GM18520 (cell line): ENCODE data around the gene BCAR3.

Experiments
- ATAC-seq: cut with Tn5 transposase; IDR thresholded peaks from one replicate; pipeline ENCODE4 v1.9.1; 2021; ENCODE audit not compliant: unreplicated experiment

The BCAR3 gene

DNA sequence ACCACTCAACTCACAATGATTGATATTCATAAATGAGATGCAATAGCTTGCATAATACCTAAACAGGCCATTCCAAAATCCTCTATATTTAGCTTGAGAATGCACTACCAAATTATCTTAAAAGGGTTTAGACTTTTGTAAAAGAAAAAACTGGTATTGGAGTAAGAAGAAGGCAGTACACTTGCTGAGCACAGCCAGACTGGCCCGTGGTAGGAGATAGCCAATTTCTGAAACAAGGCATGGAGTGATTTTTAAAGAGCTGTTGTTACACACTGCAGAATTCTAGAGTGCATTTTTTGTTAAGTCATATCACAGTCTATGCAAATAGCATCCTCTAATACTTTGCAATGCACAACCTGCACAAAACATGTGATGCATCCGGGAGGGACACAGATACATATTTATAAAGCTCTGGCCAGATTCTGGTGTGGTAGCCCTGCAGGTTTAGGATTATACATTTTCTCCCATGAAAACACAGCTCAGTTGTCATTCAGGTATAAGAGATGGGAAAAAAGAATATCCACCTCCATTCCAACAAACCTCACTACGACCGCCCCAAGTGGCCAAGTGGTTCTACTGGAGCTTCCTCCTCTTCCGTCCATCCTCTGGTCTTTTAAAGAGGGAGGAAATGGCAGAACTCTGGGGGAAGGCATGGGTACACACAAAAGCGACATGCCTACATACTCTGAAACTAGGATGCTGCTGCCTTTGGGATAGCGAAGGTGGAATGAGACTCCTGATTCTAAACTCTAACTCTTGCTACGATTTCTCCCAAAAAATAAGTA is 40.8 kb downstream of the BCAR3 start:
- no peak for ATAC-seq

DNA sequence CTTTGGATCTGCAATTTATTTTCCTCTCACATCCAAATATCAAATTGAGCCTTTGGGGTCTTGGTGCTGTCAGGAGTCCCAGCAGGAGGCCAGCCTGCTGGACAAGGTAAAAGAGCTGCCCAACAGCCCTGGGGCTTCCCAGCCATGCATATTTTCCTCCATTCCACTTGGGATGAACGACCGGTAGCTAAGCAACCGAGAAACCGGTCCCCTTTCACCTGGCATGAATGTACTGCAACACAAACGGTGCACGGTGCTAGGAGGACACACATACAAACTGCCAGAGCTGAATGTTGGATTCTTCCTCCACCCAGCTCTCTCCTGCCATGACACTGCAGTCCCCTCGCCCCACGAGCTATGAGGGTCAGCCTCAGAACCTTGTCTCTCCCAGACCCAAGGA is 42.7 kb downstream of the BCAR3 start:
- ATAC-seq: no peak

DNA sequence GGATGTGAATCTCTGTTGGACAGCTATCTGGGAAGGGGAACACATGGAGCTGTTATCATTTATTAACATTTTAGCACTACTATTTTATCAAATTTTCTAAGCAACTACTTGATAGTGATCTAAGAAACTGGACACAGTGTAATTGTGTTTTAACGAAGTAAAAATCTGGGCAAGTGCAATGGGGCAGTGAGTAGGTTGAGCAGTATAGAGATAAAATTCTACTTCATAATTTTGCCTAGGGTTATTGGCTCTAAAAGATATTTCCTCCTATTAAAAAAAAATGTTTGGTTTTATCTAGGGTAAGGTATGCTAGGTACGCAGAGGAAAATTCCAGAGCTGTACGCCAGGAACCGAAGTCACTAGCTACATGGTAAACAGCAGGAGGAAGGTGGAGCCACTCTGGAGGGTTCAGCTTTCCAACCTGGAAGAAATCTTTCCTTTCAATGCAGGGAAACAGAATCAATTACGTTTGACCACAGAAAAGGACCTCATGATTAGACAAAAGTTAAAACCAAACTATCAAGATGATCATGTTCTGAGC is 43.3 kb downstream of the BCAR3 start:
- no peak for ATAC-seq

DNA sequence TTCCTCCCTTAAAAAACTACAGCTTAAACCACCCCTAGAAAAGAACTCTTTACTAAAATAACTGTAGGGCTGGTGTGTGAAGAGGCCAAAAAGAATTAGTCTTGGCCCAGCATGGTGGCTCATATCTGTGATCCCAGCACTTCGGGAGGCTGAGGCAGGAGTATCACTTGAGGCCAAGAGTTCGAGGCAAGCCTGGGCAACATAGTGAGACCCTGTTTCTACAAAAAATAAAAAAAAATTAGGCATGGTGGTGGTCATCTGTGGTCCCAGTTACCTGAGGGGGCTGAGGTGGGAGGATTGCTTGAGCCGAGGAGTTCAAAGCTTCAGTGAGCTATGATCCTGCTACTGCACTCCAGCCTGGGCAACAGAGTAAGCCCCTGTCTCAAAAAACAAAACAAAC is 44.9 kb downstream of the BCAR3 start:
- no peak for ATAC-seq

DNA sequence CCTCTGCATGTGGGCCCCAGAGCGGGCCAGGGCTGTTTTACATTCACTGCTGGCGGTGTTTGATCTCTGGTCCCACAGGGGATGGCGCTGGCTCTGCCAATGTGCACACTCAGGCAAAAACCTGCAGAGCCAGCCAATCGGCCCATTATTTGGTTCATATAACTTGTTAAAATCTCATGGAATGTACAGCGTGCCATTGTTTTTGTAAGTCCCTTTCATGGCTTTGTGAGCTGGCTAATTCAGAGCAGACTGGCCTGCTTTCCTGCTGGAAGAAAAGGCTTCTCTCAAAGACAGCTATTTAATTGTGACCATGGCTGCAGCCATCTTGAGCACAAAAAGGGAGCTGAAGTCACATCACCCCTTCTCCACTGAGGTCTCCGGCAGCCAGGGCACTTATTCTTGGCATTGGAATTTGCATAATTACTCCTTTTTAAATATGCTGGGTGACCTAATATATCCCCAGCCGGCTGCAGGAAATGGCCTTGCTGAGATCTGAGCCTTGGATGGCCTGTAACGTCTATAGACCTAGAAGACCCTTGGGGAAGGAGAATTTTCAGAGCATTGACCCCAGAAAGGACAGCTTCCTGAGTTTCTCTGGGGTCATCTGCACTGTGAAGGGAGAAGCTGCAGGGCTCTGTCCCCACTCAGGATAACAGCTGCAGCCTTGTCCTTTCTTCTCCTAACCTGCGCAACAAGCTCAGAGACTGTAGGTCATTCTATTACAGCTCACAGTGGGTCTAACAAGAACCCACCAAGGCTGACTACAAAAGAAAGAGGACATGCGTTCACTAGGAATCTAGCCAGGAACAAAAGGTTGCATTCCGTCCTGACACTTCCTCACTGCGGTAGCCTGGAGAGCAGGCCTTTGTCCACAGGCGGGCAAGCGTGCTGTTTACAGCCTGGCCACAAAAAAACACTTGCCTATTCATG is 45.8 kb downstream of the BCAR3 start:
- no peak for ATAC-seq

DNA sequence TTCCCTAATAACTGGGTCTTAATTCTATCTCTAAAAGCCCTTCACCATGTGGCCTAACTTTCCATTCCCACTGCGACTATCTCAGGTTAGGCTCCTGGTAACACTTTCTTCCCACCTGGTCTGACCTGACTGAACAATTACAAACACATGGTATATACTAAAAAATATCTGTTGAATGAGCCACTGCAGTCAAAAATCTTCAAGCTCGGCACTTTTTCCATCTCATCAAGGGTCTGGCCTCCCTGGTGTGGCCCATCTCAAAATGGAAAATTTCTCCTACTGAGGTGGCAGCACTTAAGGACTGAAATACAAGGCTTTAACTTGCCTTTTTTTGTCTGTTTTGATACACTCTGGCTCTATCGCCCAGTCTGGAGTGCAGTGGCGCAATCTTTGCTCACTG is 48.3 kb downstream of the BCAR3 start:
- ATAC-seq: no peak

DNA sequence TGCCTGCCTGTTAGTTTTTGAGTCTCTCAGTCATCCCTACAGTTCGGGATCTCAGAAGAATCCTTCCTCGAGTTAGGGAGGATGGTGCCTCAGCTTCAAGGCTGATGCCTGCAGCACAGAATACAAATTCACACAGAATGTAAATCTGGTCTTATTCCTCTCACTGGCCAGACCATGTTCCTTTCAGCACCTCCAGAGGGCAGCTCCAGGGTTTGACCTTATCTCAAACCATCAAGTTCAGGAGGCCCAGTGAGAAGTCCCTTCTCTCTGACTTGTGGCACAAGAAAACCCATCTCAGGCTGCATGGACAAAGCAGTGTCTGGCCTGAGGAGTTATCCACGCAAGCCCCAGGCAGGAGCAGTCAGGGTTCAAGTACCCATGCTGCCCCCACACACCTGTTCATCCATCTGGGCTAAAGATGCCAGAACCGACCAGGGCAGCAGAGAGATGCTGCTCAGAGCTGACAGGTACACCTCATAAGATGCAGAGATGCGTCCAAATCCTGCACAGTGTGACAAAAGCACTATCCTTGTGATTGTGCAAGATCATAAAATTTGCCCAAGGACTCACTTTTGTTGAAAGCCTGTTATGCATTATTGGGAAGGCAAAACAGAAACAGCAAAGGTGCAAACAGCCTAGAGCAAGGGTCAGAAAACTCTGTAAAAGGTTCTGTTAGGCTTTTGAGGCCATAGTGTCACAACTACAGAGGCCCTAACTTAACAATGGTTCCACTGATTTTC is 49.8 kb downstream of the BCAR3 start:
- no peak for ATAC-seq

DNA sequence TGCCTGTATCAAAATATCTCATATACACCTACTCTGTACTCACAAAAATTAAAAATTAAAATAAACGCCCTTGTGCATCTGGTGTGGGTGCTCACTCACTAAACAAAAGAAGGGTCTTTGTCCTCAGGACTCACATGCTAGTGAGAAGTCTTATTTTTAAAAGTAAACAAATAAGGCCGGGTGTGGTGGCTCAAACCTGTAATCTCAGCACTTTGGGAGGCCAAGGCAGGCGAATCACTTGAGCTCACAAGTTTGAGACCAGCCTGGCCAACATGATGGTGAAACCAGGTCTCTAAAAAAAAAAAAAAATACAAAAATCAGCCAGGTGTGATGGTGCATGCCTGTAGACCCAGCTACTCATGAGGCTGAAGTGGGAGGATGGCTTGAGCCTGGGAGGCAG is 51.5 kb downstream of the BCAR3 start:
- ATAC-seq: no peak

DNA sequence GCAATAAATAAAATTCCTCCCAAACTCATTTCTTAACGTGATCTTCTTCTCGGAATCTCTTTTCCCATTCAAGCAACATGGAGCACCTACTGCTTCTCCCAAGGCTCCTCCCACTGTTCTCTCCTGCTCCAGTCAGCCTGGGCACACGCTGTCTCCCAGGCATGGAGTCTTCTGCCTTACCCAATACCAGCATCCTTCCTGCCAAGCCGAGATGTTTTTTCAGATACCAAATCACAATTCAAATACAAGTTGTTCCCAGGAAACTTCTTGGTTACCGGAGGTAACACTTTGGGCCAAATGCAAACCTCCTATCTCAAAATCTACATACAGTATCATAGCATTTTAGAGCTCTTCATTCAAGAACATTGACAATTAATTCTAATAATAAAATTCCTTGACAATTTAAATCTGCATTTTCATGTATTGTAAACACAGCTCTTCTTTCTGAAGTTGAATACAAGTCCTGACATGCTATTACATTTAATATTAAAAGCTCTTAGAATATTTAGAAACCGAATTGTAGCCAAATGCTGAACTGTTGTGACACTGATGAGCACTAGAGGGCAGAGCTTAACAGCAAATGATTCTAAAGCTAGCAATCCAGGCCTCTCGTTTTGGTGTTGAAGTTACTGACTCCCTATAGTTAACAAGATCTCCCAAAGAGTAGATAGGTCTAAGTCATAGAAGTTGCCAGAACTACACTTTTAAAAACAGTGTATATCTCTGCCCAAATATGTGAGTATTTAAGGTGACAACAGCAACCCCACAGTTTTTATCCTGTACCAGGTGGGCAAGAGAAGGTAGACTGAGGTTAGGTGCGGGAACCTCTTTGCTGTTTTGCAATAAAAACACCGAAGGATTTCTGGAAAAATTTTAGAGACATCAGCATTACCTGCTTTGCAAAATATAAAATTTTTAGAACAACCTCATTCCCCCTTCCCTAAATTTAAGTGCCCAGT is 52.3 kb downstream of the BCAR3 start:
- peak; percentile 46 for ATAC-seq

DNA sequence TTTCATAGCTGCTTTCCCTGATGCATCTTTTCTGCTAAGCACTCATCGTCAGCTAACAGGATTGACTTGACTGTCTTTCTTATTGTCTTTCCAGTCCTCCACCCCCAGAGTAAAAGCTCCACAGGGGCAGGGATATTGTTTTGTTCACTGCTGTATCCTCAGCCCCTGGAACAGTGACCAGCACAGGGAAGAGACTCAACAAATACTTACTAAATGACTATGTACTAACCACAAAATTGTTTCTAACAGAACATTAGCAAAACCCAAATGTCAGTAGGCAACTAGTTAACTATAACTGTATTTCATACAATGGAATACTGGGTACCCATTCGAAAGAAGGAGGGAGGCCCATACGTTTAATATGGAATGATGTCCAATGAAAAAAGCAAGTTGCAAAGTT is 53.0 kb downstream of the BCAR3 start:
- no peak for ATAC-seq

DNA sequence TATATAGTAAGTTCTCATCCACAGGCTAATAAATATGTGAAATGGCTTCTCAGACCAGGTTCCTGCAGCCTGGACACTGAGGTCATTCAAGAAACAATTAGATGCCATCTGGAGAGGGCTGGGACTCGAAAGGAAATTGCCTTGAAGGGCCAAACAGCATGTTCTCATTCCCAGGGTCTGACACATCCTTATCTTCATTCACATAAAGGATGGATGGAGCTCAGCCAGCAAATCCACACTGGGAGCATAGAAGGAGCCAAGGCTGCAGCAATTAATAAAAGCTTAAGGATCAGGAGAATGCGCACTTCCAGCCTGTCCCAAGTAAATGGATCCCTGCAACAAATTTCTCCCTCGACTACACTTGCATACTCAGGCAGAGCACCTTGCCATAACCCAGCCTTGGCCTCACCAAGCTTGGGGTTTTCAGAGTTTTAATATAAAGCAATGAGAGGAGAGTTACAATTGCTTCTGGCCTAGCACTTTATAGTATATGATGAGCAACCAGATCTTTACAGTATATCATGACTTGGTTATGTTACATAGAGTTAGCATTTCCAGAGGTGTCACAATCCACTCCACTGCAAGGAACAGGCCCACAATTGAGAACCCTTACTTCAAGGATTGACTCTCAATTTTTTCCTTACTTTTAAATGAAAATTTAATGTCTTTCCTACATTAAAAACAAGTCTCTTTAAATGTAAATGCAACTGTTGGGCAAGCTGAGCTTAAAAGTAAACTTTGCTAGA is 55.9 kb downstream of the BCAR3 start:
- no peak for ATAC-seq

DNA sequence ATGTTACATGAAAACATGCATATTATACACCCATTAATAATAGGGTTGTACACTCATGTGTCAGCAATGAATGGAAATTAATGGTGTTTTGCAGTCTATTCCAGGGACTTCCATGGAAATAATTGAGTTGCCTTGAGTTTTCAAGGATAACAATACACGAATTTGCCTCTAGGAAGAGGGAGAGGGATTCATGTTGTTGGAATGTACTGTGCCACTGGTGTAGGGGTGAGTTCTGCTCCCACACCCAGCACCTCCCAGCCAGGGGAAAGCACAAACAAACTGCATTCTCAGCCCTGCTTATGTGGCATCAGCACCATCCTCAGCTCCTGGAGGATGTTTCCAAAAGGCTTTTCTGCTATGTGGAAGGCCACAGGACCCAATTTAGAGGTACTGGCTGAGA is 57.8 kb downstream of the BCAR3 start:
- no peak for ATAC-seq

DNA sequence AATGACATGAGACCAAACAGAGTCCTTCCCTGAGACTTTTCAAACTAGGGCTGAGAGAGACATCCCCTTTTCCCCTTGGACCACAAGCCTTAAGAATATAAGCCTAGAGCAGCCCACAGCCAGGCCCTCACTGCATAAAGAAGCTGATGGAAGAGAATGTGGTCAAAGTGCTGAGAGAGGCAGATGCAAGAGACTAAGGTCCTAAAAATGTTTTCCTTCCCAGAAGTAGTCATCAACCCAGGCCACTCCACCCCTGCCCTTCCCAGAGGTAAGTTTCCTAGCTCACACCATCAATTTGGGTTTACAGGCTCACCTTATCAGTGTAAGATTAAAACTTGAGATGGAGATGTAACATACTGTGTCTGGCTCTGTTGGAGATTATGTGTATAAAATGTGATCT is 58.2 kb downstream of the BCAR3 start:
- no peak for ATAC-seq

DNA sequence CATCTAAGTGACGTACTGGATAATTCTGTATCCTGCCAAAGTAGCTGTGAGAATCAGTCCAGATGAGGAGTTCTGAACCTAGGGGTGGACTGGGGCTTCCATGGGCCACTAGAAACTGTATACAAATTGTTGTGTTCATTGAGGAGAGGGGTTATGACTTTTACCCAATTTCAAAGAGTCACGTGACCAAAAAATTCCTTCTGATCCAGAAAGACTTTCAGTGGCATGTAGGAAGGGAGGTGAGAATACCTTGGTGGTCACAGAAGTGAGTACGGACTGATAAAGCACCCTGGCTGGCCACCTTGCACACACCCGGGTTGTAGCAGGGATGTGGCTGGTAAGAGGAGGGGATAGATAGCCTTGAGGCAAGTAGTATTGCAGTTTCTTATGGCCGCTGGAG is 60.4 kb downstream of the BCAR3 start:
- no peak for ATAC-seq

DNA sequence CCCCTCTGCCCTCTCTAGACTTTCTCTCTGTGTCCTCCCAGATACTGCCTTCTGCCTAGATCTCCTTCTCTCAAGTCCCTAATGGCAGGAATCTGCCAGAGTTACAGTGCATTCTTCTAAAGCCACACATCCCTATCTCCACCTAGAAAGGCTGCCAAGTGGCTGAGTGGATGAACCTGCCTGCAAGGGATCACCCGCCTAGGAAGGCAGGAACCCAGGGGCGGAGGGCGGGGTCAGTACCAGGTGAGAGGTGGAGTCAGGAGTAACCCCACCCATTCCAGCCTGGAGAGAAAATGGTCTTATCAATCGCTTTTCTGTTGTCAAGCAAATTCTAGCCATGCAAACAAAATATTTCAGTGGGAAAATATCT is 60.8 kb downstream of the BCAR3 start:
- no peak for ATAC-seq

DNA sequence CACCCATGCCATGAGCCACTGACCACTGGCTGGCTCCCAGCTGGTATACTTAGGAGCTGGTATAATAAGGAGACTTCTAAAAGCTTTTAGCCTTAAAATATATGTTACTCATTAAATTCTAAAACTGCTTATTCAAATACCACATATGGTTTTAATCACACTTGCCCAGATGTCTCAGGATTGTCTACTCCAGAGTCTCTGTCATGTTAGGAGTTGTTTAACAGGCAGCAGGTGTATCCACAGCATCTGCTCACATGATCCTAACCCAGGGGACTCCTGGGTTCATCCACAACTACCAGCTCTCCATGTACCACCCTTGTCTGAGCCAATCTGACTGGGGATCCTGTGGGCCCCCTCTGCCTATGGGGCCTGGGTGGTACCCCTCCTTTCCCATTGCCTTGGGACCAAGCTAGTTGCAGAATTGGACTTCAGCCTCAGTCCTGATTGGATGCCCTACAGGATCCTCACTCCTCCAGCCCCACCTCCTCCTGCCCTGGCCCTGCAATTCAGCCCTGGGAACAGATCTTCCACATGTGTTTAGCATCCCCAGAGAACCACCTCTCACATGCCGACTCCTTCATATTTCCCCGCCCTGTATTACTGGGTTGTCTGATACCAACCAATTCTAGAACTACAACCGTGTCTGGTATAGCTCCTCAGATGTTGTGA is 61.3 kb downstream of the BCAR3 start:
- no peak for ATAC-seq

DNA sequence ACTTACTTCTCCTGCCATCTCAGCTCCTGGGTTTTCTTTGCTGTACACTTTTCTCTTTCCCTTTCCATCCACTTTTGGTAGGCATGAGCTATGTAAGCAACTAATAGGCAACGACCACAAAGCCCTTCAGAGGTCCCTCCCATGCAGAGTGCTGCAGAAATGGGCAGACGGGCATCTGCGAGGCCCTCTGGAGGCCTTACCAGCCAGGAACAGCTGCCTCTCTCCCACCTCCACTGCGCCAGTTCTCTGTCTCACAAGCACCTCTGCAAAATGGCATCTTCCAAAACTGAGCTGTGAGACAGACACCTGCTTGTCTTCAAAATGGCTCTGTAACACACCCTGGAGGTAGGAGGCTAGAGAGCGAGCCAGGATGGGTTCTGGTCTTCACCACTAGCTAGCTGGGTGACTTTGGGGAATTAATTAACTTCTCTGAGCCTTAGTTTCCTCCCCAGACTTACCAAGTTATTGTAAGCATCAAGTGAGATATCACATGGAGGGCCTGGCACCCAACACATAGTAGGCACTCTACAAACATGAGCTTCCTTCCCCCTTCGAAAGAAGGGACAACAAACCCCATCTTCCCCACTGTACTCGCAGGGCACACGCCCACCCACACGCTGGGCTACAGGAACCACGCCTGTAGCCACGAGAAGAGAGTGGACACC is 62.0 kb downstream of the BCAR3 start:
- ATAC-seq: no peak

DNA sequence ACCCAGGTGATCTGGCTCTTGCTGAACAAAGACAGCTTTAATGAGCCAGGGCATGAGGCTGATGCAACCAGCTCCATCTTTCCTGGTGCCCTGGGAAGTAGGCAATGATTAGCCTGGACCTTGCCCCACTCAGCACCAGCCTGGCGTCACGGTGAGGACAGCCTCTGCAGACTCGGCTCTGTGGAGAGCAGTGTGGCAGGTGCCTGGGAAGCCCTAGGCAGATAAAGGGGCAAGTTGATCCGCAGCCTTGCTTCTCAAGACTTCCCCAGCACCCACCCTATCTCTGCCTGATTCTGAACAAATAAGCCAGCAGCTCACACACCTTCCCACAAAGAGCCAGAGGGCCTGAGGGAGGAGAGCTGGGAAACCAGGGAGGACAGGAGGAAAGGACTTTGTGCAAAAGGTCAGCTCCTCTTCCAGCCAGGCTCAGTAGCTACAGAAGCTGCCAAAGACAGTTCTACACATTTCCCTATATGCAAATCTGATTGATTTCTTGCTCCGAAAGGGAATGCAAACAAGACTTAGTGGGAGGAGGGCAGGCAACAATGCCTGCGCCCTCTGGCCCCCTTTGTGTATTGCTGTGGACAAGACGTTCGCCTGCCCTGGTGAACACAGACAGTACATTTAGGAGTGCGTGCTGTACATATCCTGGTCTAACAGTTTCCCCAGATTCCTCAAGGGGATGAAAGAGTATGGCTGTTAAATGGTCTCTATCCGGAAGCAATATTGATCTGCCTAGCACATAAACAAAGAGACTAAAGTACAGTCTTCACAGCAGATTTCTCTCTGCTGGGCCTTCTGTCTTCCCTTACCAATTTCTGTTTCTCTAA is 63.8 kb downstream of the BCAR3 start:
- ATAC-seq: no peak
